Measurements from ENCODE around the gene TAF8. TPM values are rescaled to one million over a fixed set of nuclear protein-coding genes. Genes with fewer than 3 reads are reported as not detected.

Gene TAF8
- total RNA-seq, 1 donor from 2014 or later, result 55.7 TPM

DNA sequence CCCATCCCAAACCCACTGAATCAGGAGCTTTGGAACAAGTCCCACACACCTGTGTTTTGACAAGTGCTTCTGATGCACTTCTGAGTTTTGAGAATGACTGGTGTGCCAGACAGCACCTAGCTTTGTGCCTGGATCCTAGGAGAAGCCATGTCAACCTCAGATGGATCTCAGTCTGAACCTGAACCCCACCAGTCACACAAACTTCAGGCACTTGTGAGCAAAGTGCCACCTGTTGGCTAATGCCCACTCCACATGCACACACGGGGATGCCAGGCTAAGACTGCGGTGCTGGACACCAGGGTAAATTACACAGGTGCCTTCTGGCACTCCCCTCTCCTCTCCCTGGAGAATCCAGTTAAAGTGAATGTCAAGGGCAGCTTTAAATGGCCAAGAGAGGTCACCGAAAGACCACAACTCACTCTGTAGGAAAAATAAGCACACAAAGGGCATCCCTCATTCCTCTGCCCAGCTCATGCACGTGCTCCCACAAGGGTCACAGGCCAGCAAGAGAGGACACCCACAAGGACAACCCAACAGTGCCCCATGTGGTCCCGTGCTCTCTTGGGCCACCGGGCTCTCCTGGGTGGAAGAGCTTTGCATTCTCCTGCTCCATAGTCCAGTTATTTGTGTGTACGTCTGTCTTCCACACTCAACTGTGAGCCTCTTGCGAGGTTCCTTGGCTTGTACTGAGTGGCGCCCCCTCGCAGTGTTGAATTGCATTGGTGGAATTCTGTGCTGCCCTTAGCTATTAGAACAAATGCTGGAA is 45.6 kb downstream of the TAF8 start:
- DNase-seq (no peak), ATAC-seq (ENCODE audit: low read depth) (no peak)
- Mint-ChIP-seq H3K4me1 (no peaks in the 10 kb centered on the region), H3K36me3 (ENCODE audit: low read depth) (no peaks in the 10 kb centered on the region), H3K27ac (no peak overlapping the region), H3K4me3 (no peak overlapping the region), H3K9me3 (no peaks in the 10 kb centered on the region), H3K27me3 (peaks cover 2% of the 10 kb centered on the region)
- TF ChIP-seq, protein P1, sequence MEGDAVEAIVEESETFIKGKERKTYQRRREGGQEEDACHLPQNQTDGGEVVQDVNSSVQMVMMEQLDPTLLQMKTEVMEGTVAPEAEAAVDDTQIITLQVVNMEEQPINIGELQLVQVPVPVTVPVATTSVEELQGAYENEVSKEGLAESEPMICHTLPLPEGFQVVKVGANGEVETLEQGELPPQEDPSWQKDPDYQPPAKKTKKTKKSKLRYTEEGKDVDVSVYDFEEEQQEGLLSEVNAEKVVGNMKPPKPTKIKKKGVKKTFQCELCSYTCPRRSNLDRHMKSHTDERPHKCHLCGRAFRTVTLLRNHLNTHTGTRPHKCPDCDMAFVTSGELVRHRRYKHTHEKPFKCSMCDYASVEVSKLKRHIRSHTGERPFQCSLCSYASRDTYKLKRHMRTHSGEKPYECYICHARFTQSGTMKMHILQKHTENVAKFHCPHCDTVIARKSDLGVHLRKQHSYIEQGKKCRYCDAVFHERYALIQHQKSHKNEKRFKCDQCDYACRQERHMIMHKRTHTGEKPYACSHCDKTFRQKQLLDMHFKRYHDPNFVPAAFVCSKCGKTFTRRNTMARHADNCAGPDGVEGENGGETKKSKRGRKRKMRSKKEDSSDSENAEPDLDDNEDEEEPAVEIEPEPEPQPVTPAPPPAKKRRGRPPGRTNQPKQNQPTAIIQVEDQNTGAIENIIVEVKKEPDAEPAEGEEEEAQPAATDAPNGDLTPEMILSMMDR (IDR thresholded peaks at IDR 0.05), result no peak
- ChIA-PET CTCF (interaction anchor here (1.8 kb wide), 1 partner anchor 8 kb away, joined by 6 read pairs; no protein-coding TSS in a partner anchor), POLR2A (interaction anchor here (0.6 kb wide), 1 partner anchor 23 kb away, joined by 6 read pairs; no protein-coding TSS in a partner anchor)
- intact Hi-C loops (cut with micrococcal nuclease), result no loop called here

DNA sequence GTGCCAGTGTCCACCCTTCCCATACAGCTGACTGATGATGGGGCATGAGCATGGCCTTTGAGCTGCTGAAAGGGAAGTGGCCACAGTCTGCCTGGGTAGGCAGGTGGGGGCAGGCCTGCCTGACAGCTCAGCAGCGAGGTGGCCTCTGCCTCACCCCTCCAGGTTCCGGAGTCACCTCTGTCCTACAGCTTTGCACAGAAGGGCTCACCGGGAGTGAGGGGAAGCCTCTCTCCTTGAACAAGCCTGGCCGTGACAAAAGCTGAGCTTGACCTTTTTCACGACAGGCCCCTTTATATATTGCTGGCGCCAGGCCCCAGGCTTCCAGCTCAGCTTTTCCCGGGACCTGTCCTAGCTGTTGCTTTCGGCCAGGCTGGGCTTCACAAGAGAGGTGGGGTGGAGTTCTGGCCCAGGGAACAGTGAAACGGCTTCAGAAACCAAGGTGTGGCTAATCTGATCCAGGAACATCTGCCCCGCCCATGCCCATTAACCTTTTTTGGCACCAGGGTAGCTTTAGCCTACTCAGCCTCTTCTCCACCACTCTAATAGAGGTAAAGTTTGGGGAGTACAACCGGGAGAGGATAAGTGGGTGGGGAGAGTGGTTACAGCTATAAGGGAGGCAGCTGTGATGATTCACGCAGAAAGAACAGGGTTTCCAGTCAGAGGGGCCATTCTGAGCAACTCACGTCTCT is 49.2 kb downstream of the TAF8 start:
- DNase-seq, result no peak
- intact Hi-C loops (cut with micrococcal nuclease), result no loop called here
- ChIA-PET CTCF (no interaction called here), POLR2A (no interaction called here)
- H3K9me3 Mint-ChIP-seq, result no peaks in the 10 kb centered on the region
- no peak for ATAC-seq (ENCODE audit: low read depth)
- no peak overlapping the region for H3K4me3 Mint-ChIP-seq
- no peaks in the 10 kb centered on the region for H3K36me3 Mint-ChIP-seq (ENCODE audit: low read depth)
- H3K27me3 Mint-ChIP-seq, result peaks cover 9% of the 10 kb centered on the region
- no peak overlapping the region for H3K27ac Mint-ChIP-seq
- H3K4me1 Mint-ChIP-seq, result peaks cover 5% of the 10 kb centered on the region
- TF ChIP-seq, protein P1 (IDR thresholded peaks at IDR 0.05), result no peak

DNA sequence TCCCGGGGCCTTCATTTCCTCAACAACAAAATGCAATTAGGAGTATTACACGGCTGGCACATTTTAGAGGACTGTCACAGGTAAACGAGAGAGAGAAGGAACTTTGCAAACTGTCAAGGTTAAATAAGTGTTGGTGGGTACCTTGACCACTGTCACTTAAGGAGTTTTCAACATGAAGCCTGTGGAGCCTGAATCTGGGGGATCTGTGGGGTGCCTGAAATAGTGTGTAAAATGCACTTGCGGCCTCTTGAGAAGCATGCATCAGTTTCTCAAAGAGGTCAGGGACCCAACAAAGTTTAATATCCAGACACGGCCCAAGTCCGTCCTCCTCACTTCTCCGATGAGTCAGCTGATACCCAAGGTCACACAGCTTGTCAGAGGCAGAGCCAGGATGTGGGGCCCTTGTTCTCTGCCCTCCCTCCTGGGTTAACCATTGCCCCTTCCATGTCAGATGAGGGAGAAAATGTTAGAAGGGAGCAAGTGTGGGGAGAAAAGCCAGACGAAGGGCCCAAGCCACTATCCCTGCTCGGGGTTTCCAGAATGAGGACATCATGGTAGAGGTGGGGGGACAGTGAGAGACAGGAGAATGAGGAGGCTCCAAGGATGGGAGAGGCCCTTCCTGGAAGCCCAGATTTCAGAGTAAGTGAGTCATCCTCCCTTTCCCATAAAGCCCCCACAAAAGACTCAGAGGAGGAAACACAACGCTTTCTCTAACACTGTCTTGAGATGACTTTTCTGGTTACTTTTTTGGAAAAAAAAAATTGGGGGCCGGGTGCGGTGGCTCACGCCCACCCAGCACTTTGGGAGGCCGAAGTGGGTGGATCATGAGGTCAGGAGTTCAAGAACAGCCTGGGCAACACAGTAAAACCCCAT is 49.9 kb downstream of the TAF8 start:
- no peak for ATAC-seq (ENCODE audit: low read depth)
- intact Hi-C loops (cut with micrococcal nuclease), result no loop called here
- Mint-ChIP-seq H3K27me3 (peaks cover 9% of the 10 kb centered on the region), H3K9me3 (no peaks in the 10 kb centered on the region), H3K4me1 (peaks cover 5% of the 10 kb centered on the region), H3K36me3 (ENCODE audit: low read depth) (no peaks in the 10 kb centered on the region), H3K4me3 (no peak overlapping the region), H3K27ac (no peak overlapping the region)
- TF ChIP-seq, protein P1 (IDR thresholded peaks at IDR 0.05), result no peak
- ChIA-PET POLR2A (no interaction called here), CTCF (no interaction called here)
- no peak for DNase-seq

DNA sequence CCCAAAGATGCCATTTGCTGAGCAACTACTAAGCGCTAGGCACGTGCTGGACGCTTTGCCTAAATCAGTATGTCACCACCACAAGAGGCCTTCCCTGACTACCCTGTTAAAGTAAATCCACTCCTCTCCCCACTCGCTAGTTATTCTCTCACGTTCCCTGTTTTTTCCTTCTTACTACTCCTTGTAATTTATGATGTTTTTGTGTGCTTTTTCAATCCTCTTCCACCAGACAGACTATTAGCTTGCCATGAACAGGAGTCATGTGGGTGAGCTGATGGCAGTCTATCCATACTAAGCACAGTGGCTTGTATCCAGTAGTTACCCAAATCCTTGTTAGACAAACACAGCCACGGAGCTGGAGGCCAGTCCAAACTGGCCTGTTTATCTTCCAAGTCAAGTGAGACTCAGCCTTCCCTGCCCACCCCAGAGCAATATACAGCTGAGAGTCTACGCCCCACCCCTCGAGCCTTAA is 50.9 kb downstream of the TAF8 start:
- ChIA-PET CTCF (interaction anchor here (0.6 kb wide), 1 partner anchor 110 kb away, joined by 3 read pairs; no protein-coding TSS in a partner anchor), POLR2A (interaction anchor here (0.5 kb wide), 1 partner anchor 569 kb away, joined by 3 read pairs; no protein-coding TSS in a partner anchor)
- DNase-seq (no peak), ATAC-seq (ENCODE audit: low read depth) (no peak)
- H3K4me3 Mint-ChIP-seq, result no peak overlapping the region
- no peaks in the 10 kb centered on the region for H3K36me3 Mint-ChIP-seq (ENCODE audit: low read depth)
- peaks cover 9% of the 10 kb centered on the region for H3K27me3 Mint-ChIP-seq
- no peaks in the 10 kb centered on the region for H3K9me3 Mint-ChIP-seq
- intact Hi-C loops (cut with micrococcal nuclease), result no loop called here
- no peak overlapping the region for H3K27ac Mint-ChIP-seq
- H3K4me1 Mint-ChIP-seq, result peaks cover 5% of the 10 kb centered on the region
- TF ChIP-seq, protein P1 (IDR thresholded peaks at IDR 0.05), result no peak

Measured in activated B cell treated with CpG ODN at 0.5 μM for 24 hours (primary cell).